ENCODE results near the gene SNX20.

The SNX20 gene

GRCh38 chr16:50643192-50643591 lies 37.9 kb downstream of the SNX20 start:
- no peak overlapping the region for H3K4me3 ChIP-seq (ENCODE audit: low read depth, low read length)
- no peak for DNase-seq (ENCODE audit: low read depth)
- no peak for TF ChIP-seq MYC (IDR thresholded peaks at IDR 0.05; ENCODE audit: low read depth, low read length)
- TF ChIP-seq CTCF (IDR thresholded peaks at IDR 0.05; ENCODE audit: low read depth, low read length), result no peak
- no peak for TF ChIP-seq POLR2A (IDR thresholded peaks at IDR 0.05; ENCODE audit: extremely low read depth, insufficient read length)
- TF ChIP-seq MAX (IDR thresholded peaks at IDR 0.05; ENCODE audit: low read depth, low read length), result no peak

GRCh38 chr16:50642349-50642748 lies 38.8 kb downstream of the SNX20 start:
- no peak overlapping the region for H3K4me3 ChIP-seq (ENCODE audit: low read depth, low read length)
- no peak for DNase-seq (ENCODE audit: low read depth)
- TF ChIP-seq CTCF (IDR thresholded peaks at IDR 0.05; ENCODE audit: low read depth, low read length) (no peak), POLR2A (IDR thresholded peaks at IDR 0.05; ENCODE audit: extremely low read depth, insufficient read length) (no peak), MYC (IDR thresholded peaks at IDR 0.05; ENCODE audit: low read depth, low read length) (no peak), MAX (IDR thresholded peaks at IDR 0.05; ENCODE audit: low read depth, low read length) (no peak)

DNA sequence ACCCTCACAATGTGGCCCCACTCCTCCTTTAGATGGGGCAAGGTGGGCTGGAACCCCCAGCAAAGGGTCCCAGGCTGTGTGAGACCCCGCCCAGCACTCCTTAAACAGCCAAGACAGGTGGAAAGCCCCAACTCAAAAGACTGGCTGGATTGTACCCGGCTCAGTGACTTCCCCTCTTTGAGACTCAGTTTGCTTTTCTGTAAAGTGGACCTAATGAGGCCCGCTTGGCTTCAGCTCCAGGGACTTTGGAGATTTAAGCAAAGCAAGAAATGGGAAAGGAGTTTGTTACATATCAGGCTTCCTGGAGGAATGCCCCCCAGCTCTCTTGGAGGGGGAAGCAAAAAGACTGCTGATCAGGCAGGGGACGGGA lies 39.3 kb downstream of the SNX20 start:
- TF ChIP-seq CTCF (IDR thresholded peaks at IDR 0.05; ENCODE audit: low read depth, low read length), result no peak
- TF ChIP-seq MAX (IDR thresholded peaks at IDR 0.05; ENCODE audit: low read depth, low read length), result no peak
- TF ChIP-seq POLR2A (IDR thresholded peaks at IDR 0.05; ENCODE audit: extremely low read depth, insufficient read length), result no peak
- no peak for TF ChIP-seq MYC (IDR thresholded peaks at IDR 0.05; ENCODE audit: low read depth, low read length)
- H3K4me3 ChIP-seq (ENCODE audit: low read depth, low read length), result no peak overlapping the region

DNA sequence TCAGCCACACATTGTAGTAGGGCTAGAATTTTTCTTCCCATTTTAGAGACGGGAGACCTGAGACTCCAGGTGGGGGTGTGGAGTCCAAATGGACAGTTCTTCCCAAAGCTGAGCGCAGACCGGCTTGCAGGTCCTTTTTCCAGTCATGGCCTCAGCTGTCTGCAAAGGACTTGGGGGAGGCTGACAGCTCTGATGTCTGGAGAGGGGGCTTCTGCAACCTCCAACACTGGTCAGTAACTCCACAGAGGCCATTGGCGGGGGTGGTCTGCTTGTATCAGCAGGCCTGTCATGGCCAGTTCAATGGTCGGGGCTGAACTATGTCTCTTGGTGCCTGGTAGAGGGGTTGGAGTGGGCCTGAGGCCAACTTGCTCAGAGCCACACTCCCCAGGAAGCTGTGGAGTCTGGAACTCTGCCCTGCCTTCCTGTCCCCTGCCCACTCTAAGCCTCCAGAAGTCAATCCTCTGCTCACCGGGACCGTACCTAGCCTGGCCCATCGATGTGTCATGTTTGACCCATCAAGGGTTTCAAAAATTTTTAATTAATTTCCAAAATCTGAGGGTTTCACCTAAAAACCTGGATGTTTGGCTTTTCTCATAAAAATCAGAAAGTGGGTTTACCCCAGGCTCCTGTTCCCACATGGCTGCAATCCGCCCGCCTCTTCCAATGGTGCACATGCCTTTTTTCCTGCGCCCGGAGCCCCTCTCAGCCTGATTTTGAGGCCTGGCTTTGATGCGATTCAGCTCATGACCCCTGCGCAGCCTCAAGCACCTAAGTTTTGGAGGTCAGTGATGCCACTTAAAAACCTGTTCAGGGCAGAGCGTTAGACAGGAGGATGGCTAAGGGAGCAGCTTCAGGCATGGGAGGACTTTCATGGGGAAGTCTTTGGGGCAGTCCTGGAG lies 39.9 kb downstream of the SNX20 start:
- no peak for DNase-seq (ENCODE audit: low read depth)
- TF ChIP-seq MAX (IDR thresholded peaks at IDR 0.05; ENCODE audit: low read depth, low read length), result no peak
- TF ChIP-seq MYC (IDR thresholded peaks at IDR 0.05; ENCODE audit: low read depth, low read length), result no peak
- no peak for TF ChIP-seq CTCF (IDR thresholded peaks at IDR 0.05; ENCODE audit: low read depth, low read length)
- TF ChIP-seq POLR2A (IDR thresholded peaks at IDR 0.05; ENCODE audit: extremely low read depth, insufficient read length), result no peak

More for the DNA sequence above, 39.3 kb downstream of the SNX20 start:
- no peak for DNase-seq (ENCODE audit: low read depth)

DNA sequence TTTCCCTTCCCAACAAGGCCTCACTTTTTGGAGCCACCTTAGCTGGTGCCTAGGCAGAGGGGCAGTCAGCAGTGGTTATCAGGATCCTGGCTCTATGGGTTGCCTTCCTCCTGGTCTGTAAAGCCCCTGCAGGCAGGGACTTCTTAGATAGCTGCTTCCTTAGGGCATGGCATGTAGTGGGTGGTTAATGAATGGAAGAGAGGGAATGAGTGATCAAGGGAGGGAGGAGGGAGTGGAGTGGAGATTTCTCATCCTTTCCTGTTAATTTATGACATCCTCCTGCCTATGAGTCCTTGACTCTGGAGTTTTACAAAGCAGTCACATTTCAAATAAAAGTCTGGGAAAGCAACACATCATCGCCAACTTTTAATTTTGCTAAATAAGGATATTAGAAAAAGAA lies 40.7 kb downstream of the SNX20 start:
- no peak overlapping the region for H3K4me3 ChIP-seq (ENCODE audit: low read depth, low read length)
- DNase-seq (ENCODE audit: low read depth), result no peak
- no peak for TF ChIP-seq CTCF (IDR thresholded peaks at IDR 0.05; ENCODE audit: low read depth, low read length)
- no peak for TF ChIP-seq MAX (IDR thresholded peaks at IDR 0.05; ENCODE audit: low read depth, low read length)
- no peak for TF ChIP-seq MYC (IDR thresholded peaks at IDR 0.05; ENCODE audit: low read depth, low read length)
- no peak for TF ChIP-seq POLR2A (IDR thresholded peaks at IDR 0.05; ENCODE audit: extremely low read depth, insufficient read length)

More for the DNA sequence above, 39.9 kb downstream of the SNX20 start:
- H3K4me3 ChIP-seq (ENCODE audit: low read depth, low read length), result no peak overlapping the region

Data from NB4 (cell line).